ENCODE results near the gene FMO3.

Gene FMO3

GRCh38 chr1:171152549-171152948 is 61.8 kb downstream of the FMO3 start:
- Mint-ChIP-seq H3K4me3 (no peak overlapping the region), H3K4me1 (ENCODE audit: low read depth in 2 of 2) (no peaks in the 10 kb centered on the region)
- ATAC-seq (replicated peaks): no peak

GRCh38 chr1:171155484-171155883 is 64.8 kb downstream of the FMO3 start:
- Mint-ChIP-seq H3K4me3 (no peak overlapping the region), H3K36me3 (ENCODE audit: insufficient read depth) (no peaks in the 10 kb centered on the region), H3K27ac (no peak overlapping the region), H3K9me3 (no peaks in the 10 kb centered on the region), H3K27me3 (peaks cover 0 to 13% of the 10 kb centered on the region in 2 donors), H3K4me1 (ENCODE audit: low read depth in 2 of 2) (no peaks in the 10 kb centered on the region)
- ATAC-seq (replicated peaks) (no peak), DNase-seq (no peak)

More at GRCh38 chr1:171152549-171152948, 61.8 kb downstream of the FMO3 start:
- Mint-ChIP-seq H3K27ac (no peak overlapping the region), H3K27me3 (peaks cover 0 to 10% of the 10 kb centered on the region in 2 donors), H3K9me3 (no peaks in the 10 kb centered on the region), H3K36me3 (ENCODE audit: insufficient read depth) (no peaks in the 10 kb centered on the region)
- DNase-seq: no peak

GRCh38 chr1:171158096-171158495 is 67.4 kb downstream of the FMO3 start:
- ATAC-seq (replicated peaks): no peak
- peaks cover 9 to 17% of the 10 kb centered on the region in 2 donors for H3K27me3 Mint-ChIP-seq
- no peaks in the 10 kb centered on the region for H3K9me3 Mint-ChIP-seq
- no peak overlapping the region for H3K4me3 Mint-ChIP-seq
- no peak for DNase-seq
- no peaks in the 10 kb centered on the region for H3K36me3 Mint-ChIP-seq (ENCODE audit: insufficient read depth)
- H3K27ac Mint-ChIP-seq: no peak overlapping the region
- H3K4me1 Mint-ChIP-seq (ENCODE audit: low read depth in 2 of 2): no peaks in the 10 kb centered on the region

- Mint-ChIP-seq H3K4me3 (no peak overlapping the region), H3K9me3 (no peaks in the 10 kb centered on the region), H3K27me3 (peaks cover 9 to 17% of the 10 kb centered on the region in 2 donors), H3K27ac (no peak overlapping the region), H3K36me3 (ENCODE audit: insufficient read depth) (no peaks in the 10 kb centered on the region), H3K4me1 (ENCODE audit: low read depth in 2 of 2) (no peaks in the 10 kb centered on the region)
- no peak for ATAC-seq (replicated peaks)
- no peak for DNase-seq
Measured at GRCh38 chr1:171158551-171158950, 67.8 kb downstream of the FMO3 start.

- Mint-ChIP-seq H3K27me3 (peaks cover 9 to 17% of the 10 kb centered on the region in 2 donors), H3K4me1 (ENCODE audit: low read depth in 2 of 2) (no peaks in the 10 kb centered on the region), H3K4me3 (no peak overlapping the region), H3K9me3 (no peaks in the 10 kb centered on the region), H3K36me3 (ENCODE audit: insufficient read depth) (no peaks in the 10 kb centered on the region), H3K27ac (no peak overlapping the region)
- DNase-seq: no peak
- ATAC-seq (replicated peaks): no peak
Measured at GRCh38 chr1:171159148-171159547, 68.4 kb downstream of the FMO3 start.

GRCh38 chr1:171160211-171160610 is 69.5 kb downstream of the FMO3 start:
- Mint-ChIP-seq H3K4me1 (ENCODE audit: low read depth in 2 of 2) (no peaks in the 10 kb centered on the region), H3K36me3 (ENCODE audit: insufficient read depth) (no peaks in the 10 kb centered on the region), H3K27ac (no peak overlapping the region), H3K9me3 (no peaks in the 10 kb centered on the region), H3K4me3 (no peak overlapping the region), H3K27me3 (peaks cover 9 to 17% of the 10 kb centered on the region in 2 donors)
- no peak for DNase-seq
- no peak for ATAC-seq (replicated peaks)

GRCh38 chr1:171160639-171161354 is 70.1 kb downstream of the FMO3 start:
- H3K27me3 Mint-ChIP-seq: peaks cover 9 to 17% of the 10 kb centered on the region in 2 donors
- DNase-seq (no peak), ATAC-seq (replicated peaks) (no peak)
- H3K9me3 Mint-ChIP-seq: no peaks in the 10 kb centered on the region
- H3K27ac Mint-ChIP-seq: no peak overlapping the region
- H3K4me3 Mint-ChIP-seq: no peak overlapping the region
- H3K4me1 Mint-ChIP-seq (ENCODE audit: low read depth in 2 of 2): no peaks in the 10 kb centered on the region
- H3K36me3 Mint-ChIP-seq (ENCODE audit: insufficient read depth): no peaks in the 10 kb centered on the region

GRCh38 chr1:171161431-171161830 is 70.7 kb downstream of the FMO3 start:
- no peaks in the 10 kb centered on the region for H3K9me3 Mint-ChIP-seq
- DNase-seq: no peak

GRCh38 chr1:171166361-171166760 is 75.7 kb downstream of the FMO3 start:
- H3K4me1 Mint-ChIP-seq (ENCODE audit: low read depth in 2 of 2): no peaks in the 10 kb centered on the region
- no peaks in the 10 kb centered on the region for H3K9me3 Mint-ChIP-seq
- ATAC-seq (replicated peaks): no peak
- no peaks in the 10 kb centered on the region for H3K36me3 Mint-ChIP-seq (ENCODE audit: insufficient read depth)
- H3K4me3 Mint-ChIP-seq: no peak overlapping the region
- no peak overlapping the region for H3K27ac Mint-ChIP-seq
- no peak for DNase-seq
- peaks cover 29 to 30% of the 10 kb centered on the region in 2 donors for H3K27me3 Mint-ChIP-seq

More at GRCh38 chr1:171161431-171161830, 70.7 kb downstream of the FMO3 start:
- ATAC-seq (replicated peaks): no peak
- no peaks in the 10 kb centered on the region for H3K36me3 Mint-ChIP-seq (ENCODE audit: insufficient read depth)
- peaks cover 9 to 17% of the 10 kb centered on the region in 2 donors for H3K27me3 Mint-ChIP-seq
- H3K4me1 Mint-ChIP-seq (ENCODE audit: low read depth in 2 of 2): no peaks in the 10 kb centered on the region
- no peak overlapping the region for H3K27ac Mint-ChIP-seq
- no peak overlapping the region for H3K4me3 Mint-ChIP-seq

Measured in effector memory CD8-positive, alpha-beta T cell (primary cell).